Mesangial cell (primary cell): ENCODE measurements around the gene COL6A2. TPM values are rescaled to one million over a fixed set of nuclear protein-coding genes. Genes with fewer than 3 reads are reported as not detected.

ENCODE experiments used
- total RNA-seq: library from RNA; depleted of rRNA; stranded (reverse); fragments of >200 nt; gene quantifications from 2 replicates; pipeline ENCODE4 v1.2.3, GENCODE V29; 2015

Gene COL6A2
- 187 and 256 TPM in 2 replicates for total RNA-seq

GRCh38 chr21:46097336-46098293, at the start of gene COL6A2:
TSS of gene COL6A2 (plus strand) at chr21:46098112.

GRCh38 chr21:46155514-46156377, 57.8 kb downstream of the COL6A2 start, which contains the start of gene FTCD:
TSS of gene FTCD (minus strand) at chr21:46155579. CDS start at chr21:46155523, 56 bp downstream.

Other genes starting within 250 kb of the COL6A2 start
- 269 and 447 TPM in 2 replicates for gene COL6A1, start 116.3 kb upstream of the COL6A2 start, total RNA-seq
- not detected in 2 replicates for gene FTCD, start 57.5 kb downstream of the COL6A2 start, total RNA-seq
- 20.7 TPM in 1 of 2 replicates, not detected in the other for gene SPATC1L, start 86.3 kb downstream of the COL6A2 start, total RNA-seq
- 66.0 and 103 TPM in 2 replicates for gene LSS, start 130.7 kb downstream of the COL6A2 start, total RNA-seq
- 56.5 and 60.6 TPM in 2 replicates for gene MCM3AP, start 187.5 kb downstream of the COL6A2 start, total RNA-seq
- gene YBEY, start 188.2 kb downstream of the COL6A2 start, total RNA-seq: 11.1 and 21.6 TPM in 2 replicates
- gene C21orf58, start 225.8 kb downstream of the COL6A2 start, total RNA-seq: 2.9 and 10.3 TPM in 2 replicates
- 18.5 and 24.0 TPM in 2 replicates for gene PCNT, start 226.0 kb downstream of the COL6A2 start, total RNA-seq